ENCODE results near the gene RHBDL2. TPM values are rescaled to one million over a fixed set of nuclear protein-coding genes. Genes with fewer than 3 reads are reported as not detected.

Gene RHBDL2
- polyA plus RNA-seq, 3 donors, result 0.08 TPM; not detected in 2

GRCh38 chr1:38896169-38896568, 45.5 kb downstream of the RHBDL2 start:
- no peak overlapping the region for H2AFZ ChIP-seq (ENCODE audit: insufficient read depth, low read depth, low read length, poor library complexity, severe bottlenecking)

GRCh38 chr1:38892976-38893375, 48.7 kb downstream of the RHBDL2 start:
- no peak for DNase-seq
- no peaks in the 10 kb centered on the region for H3K4me1 Mint-ChIP-seq
- peaks cover 0 to 5% (median 1%) of the 10 kb centered on the region in 3 donors for H3K27me3 Mint-ChIP-seq (ENCODE audit: low read depth in 3 of 3)
- no peak for TF ChIP-seq CTCF (IDR thresholded peaks at IDR 0.05)
- Histone ChIP-seq H3K9ac (ENCODE audit: insufficient read depth, low read length, poor library complexity, severe bottlenecking) (no peak overlapping the region), H3K4me1 (ENCODE audit: control insufficient read depth in 1 of 2, insufficient read depth in 2 of 2, low read length in 2 of 2) (no peaks in the 10 kb centered on the region), H3K4me3 (replicated peaks in 1 of 3; ENCODE audit: low read depth in 2 of 3, low read length in 3 of 3) (no peak overlapping the region), H3K9me3 (replicated peaks in 1 of 2; ENCODE audit: control insufficient read depth in 1 of 2, insufficient read depth in 1 of 2, low read length in 2 of 2) (no peaks in the 10 kb centered on the region), H3K79me2 (ENCODE audit: insufficient read depth, low read length) (no peaks in the 10 kb centered on the region), H3K36me3 (replicated peaks in 1 of 2; ENCODE audit: control insufficient read depth in 1 of 2, insufficient read depth in 2 of 2, low read length in 2 of 2) (no peaks in the 10 kb centered on the region), H3K27ac (ENCODE audit: low read depth in 1 of 2, low read length in 2 of 2) (no peak overlapping the region), H3K27me3 (ENCODE audit: control insufficient read depth in 2 of 2, insufficient read depth in 2 of 2, low read length in 2 of 2) (no peaks in the 10 kb centered on the region), H3K4me2 (replicated peaks; ENCODE audit: extremely low read depth, low read length, poor library complexity, severe bottlenecking) (no peak overlapping the region), H2AFZ (ENCODE audit: insufficient read depth, low read depth, low read length, poor library complexity, severe bottlenecking) (no peak overlapping the region), H4K20me1 (ENCODE audit: insufficient read depth, low read length) (no peaks in the 10 kb centered on the region)
- H3K36me3 Mint-ChIP-seq, result peaks cover 0 to 5% of the 10 kb centered on the region in 2 donors
- intact Hi-C loops (cut with micrococcal nuclease), result no loop called here
- peaks cover 0 to 2% (median 0%) of the 10 kb centered on the region in 7 donors for H3K9me3 Mint-ChIP-seq
- H3K4me3 Mint-ChIP-seq, result no peak overlapping the region
- H3K27ac Mint-ChIP-seq, result no peak overlapping the region
- WGBS (ENCODE audit: insufficient coverage), result no CpG with 5 or more reads among the region's 1 CpG

More at GRCh38 chr1:38896169-38896568, 45.5 kb downstream of the RHBDL2 start:
- no peaks in the 10 kb centered on the region for H3K4me1 ChIP-seq (ENCODE audit: control insufficient read depth in 1 of 2, insufficient read depth in 2 of 2, low read length in 2 of 2)
- H3K4me2 ChIP-seq (replicated peaks; ENCODE audit: extremely low read depth, low read length, poor library complexity, severe bottlenecking), result no peak overlapping the region
- intact Hi-C loops (cut with micrococcal nuclease), result no loop called here
- no peaks in the 10 kb centered on the region for H3K4me1 Mint-ChIP-seq
- H3K9me3 ChIP-seq (replicated peaks in 1 of 2; ENCODE audit: control insufficient read depth in 1 of 2, insufficient read depth in 1 of 2, low read length in 2 of 2), result no peaks in the 10 kb centered on the region
- H3K27me3 ChIP-seq (ENCODE audit: control insufficient read depth in 2 of 2, insufficient read depth in 2 of 2, low read length in 2 of 2), result no peaks in the 10 kb centered on the region
- no CpG with 5 or more reads among the region's 2 CpGs for WGBS (ENCODE audit: insufficient coverage)
- H3K36me3 ChIP-seq (replicated peaks in 1 of 2; ENCODE audit: control insufficient read depth in 1 of 2, insufficient read depth in 2 of 2, low read length in 2 of 2), result no peaks in the 10 kb centered on the region
- TF ChIP-seq CTCF (IDR thresholded peaks at IDR 0.05), result no peak
- no peak overlapping the region for H3K27ac ChIP-seq (ENCODE audit: low read depth in 1 of 2, low read length in 2 of 2)
- no peak overlapping the region for H3K4me3 ChIP-seq (replicated peaks in 1 of 3; ENCODE audit: low read depth in 2 of 3, low read length in 3 of 3)
- H4K20me1 ChIP-seq (ENCODE audit: insufficient read depth, low read length), result no peaks in the 10 kb centered on the region
- H3K79me2 ChIP-seq (ENCODE audit: insufficient read depth, low read length), result no peaks in the 10 kb centered on the region
- no peak overlapping the region for H3K27ac Mint-ChIP-seq
- no peak overlapping the region for H3K9ac ChIP-seq (ENCODE audit: insufficient read depth, low read length, poor library complexity, severe bottlenecking)
- H3K9me3 Mint-ChIP-seq, result peaks cover 0 to 2% (median 0%) of the 10 kb centered on the region in 7 donors
- no peak overlapping the region for H3K4me3 Mint-ChIP-seq
- DNase-seq, result no peak
- peaks cover 0 to 5% (median 1%) of the 10 kb centered on the region in 3 donors for H3K27me3 Mint-ChIP-seq (ENCODE audit: low read depth in 3 of 3)
- peaks cover 0 to 5% of the 10 kb centered on the region in 2 donors for H3K36me3 Mint-ChIP-seq

All from CD14-positive monocyte (primary cell).